ENCODE results near the gene CENPT. TPM values are rescaled to one million over a fixed set of nuclear protein-coding genes. Genes with fewer than 3 reads are reported as not detected.

The CENPT gene
- total and polyA plus RNA-seq, 2 of the 8 experiments (the other 6 are each of a cell fraction or from before 2014, with no cell fraction given) = 42.4 to 53.4 TPM

- TF ChIP-seq CHD7 (IDR thresholded peaks at IDR 0.05; ENCODE audit: insufficient replicate concordance, low read length) = no peak
- no peak for TF ChIP-seq TEAD4 (IDR thresholded peaks at IDR 0.05; ENCODE audit: low read depth, low read length)
- TF ChIP-seq KDM1A (IDR thresholded peaks at IDR 0.05; ENCODE audit: borderline replicate concordance, low read length) = no peak
Measured at GRCh38 chr16:67782567-67783352, 64.7 kb downstream of the CENPT start (continued).
